Activated CD4-positive, alpha-beta T cell treated with anti-CD3 and anti-CD28 coated beads, Interleukin-2, amount 10 ng/mL, durations not matched to agents 24 days and 14 days (primary cell): ENCODE data around the gene APOC3. TPM values are rescaled to one million over a fixed set of nuclear protein-coding genes. Genes with fewer than 3 reads are reported as not detected.

ENCODE experiments used
- DNase-seq: peaks from one replicate; pipeline ENCODE4 v3.0.0; 2022
- H3K27ac Mint-ChIP-seq: one replicate; pipeline ENCODE4 v1.8.0; 2022; ENCODE audit warnings: mild to moderate bottlenecking, mixed read lengths
- H3K27me3 Mint-ChIP-seq: one replicate; pipeline ENCODE4 v1.8.0; 2022; ENCODE audit warnings: mixed read lengths
- H3K36me3 Mint-ChIP-seq: one replicate; pipeline ENCODE4 v1.8.0; 2022; ENCODE audit warnings: low read depth, mild to moderate bottlenecking, mixed read lengths
- H3K4me1 Mint-ChIP-seq: one replicate; pipeline ENCODE4 v1.8.0; 2021; ENCODE audit warnings: mixed read lengths
- H3K4me3 Mint-ChIP-seq: one replicate; pipeline ENCODE4 v1.8.0; 2022; ENCODE audit warnings: mild to moderate bottlenecking, moderate library complexity, mixed read lengths
- H3K9me3 Mint-ChIP-seq: one replicate; pipeline ENCODE4 v1.8.0; 2021; ENCODE audit warnings: mixed read lengths
- intact Hi-C: fragments of 100-400 bp; cut with micrococcal nuclease; formaldehyde crosslinking; loops from one replicate; pipeline ENCODE4 v1.15.1; 2023
- total RNA-seq: library from RNA; stranded (reverse); gene quantifications from 2 replicates; pipeline ENCODE4 v1.2.3, GENCODE V29; 2022

The APOC3 gene
- total RNA-seq, 1 donor from 2014 or later = not detected

GRCh38 chr11:116840224-116840745 lies 10.6 kb downstream of the APOC3 start:
- peaks cover 15% of the 10 kb centered on the region for H3K36me3 Mint-ChIP-seq
- H3K27me3 Mint-ChIP-seq = no peaks in the 10 kb centered on the region
- H3K9me3 Mint-ChIP-seq = no peaks in the 10 kb centered on the region
- H3K4me3 Mint-ChIP-seq = no peak overlapping the region
- no peak for DNase-seq
- intact Hi-C loops = no loop called here
- H3K4me1 Mint-ChIP-seq = peaks cover 11% of the 10 kb centered on the region
- H3K27ac Mint-ChIP-seq = no peak overlapping the region

GRCh38 chr11:116840746-116841296 lies 11.1 kb downstream of the APOC3 start:
- H3K36me3 Mint-ChIP-seq = peaks cover 19% of the 10 kb centered on the region
- intact Hi-C loops = no loop called here
- no peak overlapping the region for H3K4me3 Mint-ChIP-seq
- H3K27me3 Mint-ChIP-seq = no peaks in the 10 kb centered on the region
- no peak for DNase-seq
- H3K4me1 Mint-ChIP-seq = peaks cover 9% of the 10 kb centered on the region
- H3K9me3 Mint-ChIP-seq = no peaks in the 10 kb centered on the region
- no peak overlapping the region for H3K27ac Mint-ChIP-seq

GRCh38 chr11:116842117-116842516 lies 12.4 kb downstream of the APOC3 start:
- Mint-ChIP-seq H3K9me3 (no peaks in the 10 kb centered on the region), H3K27ac (no peak overlapping the region), H3K27me3 (no peaks in the 10 kb centered on the region), H3K36me3 (peaks cover 32% of the 10 kb centered on the region), H3K4me1 (peaks cover 7% of the 10 kb centered on the region), H3K4me3 (no peak overlapping the region)
- DNase-seq = no peak
- intact Hi-C loops = no loop called here

- H3K36me3 Mint-ChIP-seq = peaks cover 37% of the 10 kb centered on the region
- no peaks in the 10 kb centered on the region for H3K9me3 Mint-ChIP-seq
- H3K4me3 Mint-ChIP-seq = no peak overlapping the region
- no peak overlapping the region for H3K27ac Mint-ChIP-seq
- H3K27me3 Mint-ChIP-seq = no peaks in the 10 kb centered on the region
- DNase-seq = no peak
- intact Hi-C loops = no loop called here
- peaks cover 7% of the 10 kb centered on the region for H3K4me1 Mint-ChIP-seq
Observed at GRCh38 chr11:116842909-116843308, 13.2 kb downstream of the APOC3 start.

- no peak for DNase-seq
- Mint-ChIP-seq H3K27ac (no peak overlapping the region), H3K4me1 (peaks cover 2% of the 10 kb centered on the region), H3K4me3 (no peak overlapping the region), H3K36me3 (peaks cover 41% of the 10 kb centered on the region), H3K9me3 (no peaks in the 10 kb centered on the region), H3K27me3 (no peaks in the 10 kb centered on the region)
- intact Hi-C loops = no loop called here
Observed at GRCh38 chr11:116843661-116844060, 14.0 kb downstream of the APOC3 start.

- peaks cover 48% of the 10 kb centered on the region for H3K36me3 Mint-ChIP-seq
- intact Hi-C loops = no loop called here
- no peaks in the 10 kb centered on the region for H3K9me3 Mint-ChIP-seq
- no peak for DNase-seq
- no peak overlapping the region for H3K4me3 Mint-ChIP-seq
- no peaks in the 10 kb centered on the region for H3K27me3 Mint-ChIP-seq
- H3K27ac Mint-ChIP-seq = no peak overlapping the region
- peaks cover 5% of the 10 kb centered on the region for H3K4me1 Mint-ChIP-seq
Observed at GRCh38 chr11:116844722-116845121, 15.0 kb downstream of the APOC3 start.

- no peaks in the 10 kb centered on the region for H3K9me3 Mint-ChIP-seq
- no peak overlapping the region for H3K4me3 Mint-ChIP-seq
- H3K27me3 Mint-ChIP-seq = no peaks in the 10 kb centered on the region
- H3K4me1 Mint-ChIP-seq = peaks cover 28% of the 10 kb centered on the region
- intact Hi-C loops = no loop called here
- peaks cover 60% of the 10 kb centered on the region for H3K36me3 Mint-ChIP-seq
- H3K27ac Mint-ChIP-seq = no peak overlapping the region
- DNase-seq = no peak
Observed at GRCh38 chr11:116847612-116848011, 17.9 kb downstream of the APOC3 start.

- Mint-ChIP-seq H3K27me3 (no peaks in the 10 kb centered on the region), H3K4me3 (no peak overlapping the region), H3K27ac (no peak overlapping the region), H3K9me3 (no peaks in the 10 kb centered on the region), H3K4me1 (peaks cover 42% of the 10 kb centered on the region), H3K36me3 (peaks cover 57% of the 10 kb centered on the region)
- DNase-seq = no peak
- intact Hi-C loops = no loop called here
Observed at GRCh38 chr11:116849060-116849459, 19.4 kb downstream of the APOC3 start.

- peaks cover 60% of the 10 kb centered on the region for H3K36me3 Mint-ChIP-seq
- no peak overlapping the region for H3K27ac Mint-ChIP-seq
- intact Hi-C loops = no loop called here
- H3K27me3 Mint-ChIP-seq = no peaks in the 10 kb centered on the region
- peaks cover 47% of the 10 kb centered on the region for H3K4me1 Mint-ChIP-seq
- no peak overlapping the region for H3K4me3 Mint-ChIP-seq
- no peaks in the 10 kb centered on the region for H3K9me3 Mint-ChIP-seq
- DNase-seq = no peak
Observed at GRCh38 chr11:116849486-116849885, 19.8 kb downstream of the APOC3 start.

GRCh38 chr11:116851626-116852025 lies 21.9 kb downstream of the APOC3 start:
- Mint-ChIP-seq H3K27ac (peak overlapping the region; percentile 93), H3K9me3 (no peaks in the 10 kb centered on the region), H3K4me3 (peak overlapping the region; percentile 72), H3K27me3 (no peaks in the 10 kb centered on the region), H3K4me1 (peaks cover 59% of the 10 kb centered on the region), H3K36me3 (peaks cover 55% of the 10 kb centered on the region)
- intact Hi-C loops = loop anchor here (2.0 to 5.0 kb wide), 9 partner anchors 15 to 381 kb away; partner anchors contain the start of genes APOA1, BUD13, PCSK7 and RNF214
- DNase-seq = peak; percentile 78

- peak overlapping the region; percentile 72 for H3K4me3 Mint-ChIP-seq
- DNase-seq = peak; percentile 66
- peaks cover 52% of the 10 kb centered on the region for H3K36me3 Mint-ChIP-seq
- H3K27me3 Mint-ChIP-seq = no peaks in the 10 kb centered on the region
- peaks cover 60% of the 10 kb centered on the region for H3K4me1 Mint-ChIP-seq
- no peaks in the 10 kb centered on the region for H3K9me3 Mint-ChIP-seq
- intact Hi-C loops = loop anchor here (1.0 to 5.0 kb wide), 11 partner anchors 16 to 380 kb away; partner anchors contain the start of genes APOA1, BUD13, PCSK7 and RNF214
- peak overlapping the region; percentile 93 for H3K27ac Mint-ChIP-seq
Observed at GRCh38 chr11:116852261-116853031, 22.7 kb downstream of the APOC3 start.

GRCh38 chr11:116853461-116854073 lies 23.9 kb downstream of the APOC3 start:
- intact Hi-C loops = loop anchor here (1.0 to 5.0 kb wide), 11 partner anchors 17 to 379 kb away; partner anchors contain the start of genes APOA1, BUD13, PCSK7 and RNF214
- DNase-seq = peak; percentile 92
- no peaks in the 10 kb centered on the region for H3K9me3 Mint-ChIP-seq
- H3K4me1 Mint-ChIP-seq = peaks cover 60% of the 10 kb centered on the region
- H3K27me3 Mint-ChIP-seq = no peaks in the 10 kb centered on the region
- H3K36me3 Mint-ChIP-seq = peaks cover 57% of the 10 kb centered on the region
- peak overlapping the region; percentile 93 for H3K27ac Mint-ChIP-seq
- H3K4me3 Mint-ChIP-seq = peak overlapping the region; percentile 72

GRCh38 chr11:116855413-116855812 lies 25.7 kb downstream of the APOC3 start:
- intact Hi-C loops = no loop called here
- H3K36me3 Mint-ChIP-seq = peaks cover 54% of the 10 kb centered on the region
- H3K9me3 Mint-ChIP-seq = no peaks in the 10 kb centered on the region
- H3K27me3 Mint-ChIP-seq = no peaks in the 10 kb centered on the region
- peak; percentile 61 for DNase-seq
- H3K4me3 Mint-ChIP-seq = peak overlapping the region; percentile 47
- H3K4me1 Mint-ChIP-seq = peaks cover 50% of the 10 kb centered on the region
- H3K27ac Mint-ChIP-seq = peak overlapping the region; percentile 58

- Mint-ChIP-seq H3K27ac (peak overlapping the region; percentile 7), H3K9me3 (no peaks in the 10 kb centered on the region), H3K36me3 (peaks cover 60% of the 10 kb centered on the region), H3K4me1 (peaks cover 46% of the 10 kb centered on the region), H3K4me3 (no peak overlapping the region), H3K27me3 (no peaks in the 10 kb centered on the region)
- DNase-seq = no peak
- intact Hi-C loops = no loop called here
Observed at GRCh38 chr11:116856423-116856822, 26.7 kb downstream of the APOC3 start.
